NCI-H2107 (cell line): ENCODE measurements around the gene BCL2L13.
"Not testable (repeated sequence)": the region's sequence is repeated elsewhere in the genome, so short reads cannot be mapped to it uniquely, and the experiment has no call there.

Source experiments
- DNase-seq: peaks from one replicate; lab custom pipeline; 2025; lab: John Stamatoyannopoulos, UW

The BCL2L13 gene

DNA sequence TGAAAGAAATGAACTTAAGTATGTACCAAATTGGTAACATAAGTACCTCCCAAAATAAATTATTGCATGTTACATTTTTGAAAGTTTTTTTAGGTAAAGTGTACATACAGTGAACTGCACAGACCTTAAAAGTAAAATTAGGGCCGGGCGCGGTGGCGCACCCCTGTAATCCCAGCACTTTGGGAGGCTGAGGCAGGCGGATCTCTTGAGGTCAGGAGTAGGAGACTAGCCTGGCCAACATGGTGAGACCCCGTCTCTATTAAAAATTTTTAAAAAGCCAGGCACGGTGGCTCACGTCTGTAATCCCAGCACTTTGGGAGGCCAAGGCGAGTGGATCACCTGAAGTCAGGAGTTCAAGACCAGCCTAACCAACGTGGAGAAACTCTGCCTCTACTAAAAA is 1.7 kb upstream of the BCL2L13 start:
- not testable (repeated sequence) for DNase-seq

DNA sequence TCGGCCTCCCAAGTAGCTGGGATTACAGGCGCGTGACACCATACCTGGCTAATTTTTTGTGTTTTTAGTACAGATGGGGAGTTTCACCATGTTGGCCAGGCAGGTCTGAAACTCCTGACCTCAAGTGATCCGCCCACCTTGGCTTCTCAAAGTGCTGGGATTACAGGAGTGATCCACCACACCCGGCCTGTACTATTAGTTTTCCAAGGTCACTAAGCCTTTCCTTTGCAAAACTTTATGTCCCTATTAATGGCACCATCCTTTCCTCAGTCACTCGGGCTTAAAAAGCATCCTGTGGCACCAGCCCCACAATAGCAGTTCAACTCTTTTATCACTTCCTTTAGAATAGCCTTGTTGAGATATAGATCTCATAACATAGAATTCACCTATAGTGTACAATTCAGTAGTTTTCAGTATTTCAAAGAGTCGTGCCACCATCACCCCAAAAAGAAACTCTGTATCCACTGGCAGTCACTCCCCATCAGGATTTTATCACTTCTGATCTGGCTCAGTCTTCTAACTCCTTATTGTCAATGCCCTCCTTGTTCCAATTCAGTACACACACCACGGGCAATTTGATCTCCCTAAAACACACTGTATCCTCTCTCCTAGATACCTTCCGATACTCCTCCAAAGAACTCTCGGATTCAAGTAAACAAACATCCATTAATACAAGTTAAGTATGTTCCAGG is 921 bp upstream of the BCL2L13 start:
- DNase-seq = no peak

GRCh38 chr22:17638182-17638431 is 450 bp upstream of the BCL2L13 start:
- DNase-seq = peak; percentile 3

DNA sequence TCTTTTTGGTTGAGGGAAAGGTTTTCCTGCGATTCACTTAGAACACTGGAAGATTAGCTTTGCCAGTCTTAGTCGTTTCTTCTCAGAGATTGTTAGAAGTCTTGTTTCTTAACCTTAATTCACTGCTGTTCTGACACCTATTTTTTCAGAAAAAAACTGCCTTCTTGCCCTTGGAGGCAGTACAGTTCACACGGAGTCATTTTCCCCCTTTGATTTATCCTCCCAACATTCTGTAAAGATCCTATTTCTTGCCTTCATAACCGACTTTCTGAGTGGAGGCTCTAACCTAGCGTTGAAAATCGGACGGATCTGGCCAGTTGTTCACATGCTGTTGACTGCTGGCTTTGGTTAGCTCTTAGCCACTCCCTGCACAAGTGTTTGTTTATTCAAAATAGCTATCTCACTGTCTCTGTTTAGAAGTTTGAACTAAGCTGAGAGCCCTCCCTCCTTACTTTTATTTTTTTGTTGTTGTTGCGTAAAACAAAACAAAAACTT is 737 bp downstream of the BCL2L13 start:
- no peak for DNase-seq

DNA sequence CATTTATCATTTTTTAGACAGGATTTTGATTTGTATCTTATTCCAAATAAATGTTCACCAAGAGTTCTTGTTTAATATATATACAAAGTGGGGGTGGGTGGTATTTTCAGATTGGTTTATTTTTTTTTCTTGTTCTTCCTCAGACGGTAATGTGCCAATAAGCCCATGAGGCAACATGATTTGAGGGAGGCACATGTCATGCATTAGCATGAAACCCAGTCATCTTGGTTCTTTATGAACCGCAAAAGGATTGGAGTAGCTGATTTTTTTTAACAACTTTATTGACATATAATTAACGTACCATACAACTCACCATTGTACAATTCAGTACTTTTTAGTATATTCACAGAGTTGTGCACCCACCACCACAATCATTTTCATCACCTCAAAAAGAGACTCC is 2.7 kb downstream of the BCL2L13 start:
- DNase-seq = no peak

- not testable (repeated sequence) for DNase-seq
Observed at GRCh38 chr22:17642357-17642756, 3.8 kb downstream of the BCL2L13 start.

DNA sequence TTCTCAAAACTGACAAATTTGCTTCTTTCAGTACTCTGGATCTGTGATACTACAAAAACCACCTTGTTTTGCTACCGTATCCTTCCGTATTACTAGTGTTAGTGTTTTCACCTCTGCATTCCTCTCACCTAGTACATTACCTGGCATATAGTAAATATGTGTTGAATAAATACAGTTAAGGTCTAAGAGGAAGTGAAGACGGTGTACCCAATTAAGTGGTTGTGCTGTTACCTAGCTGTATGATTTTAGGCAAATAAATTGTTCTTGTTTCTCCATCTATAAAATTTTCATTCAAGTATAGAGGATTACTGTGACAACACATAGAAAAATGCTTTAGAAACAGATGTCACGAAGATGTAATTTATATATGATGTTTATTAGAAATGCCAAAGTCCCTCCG is 8.9 kb downstream of the BCL2L13 start:
- no peak for DNase-seq

DNA sequence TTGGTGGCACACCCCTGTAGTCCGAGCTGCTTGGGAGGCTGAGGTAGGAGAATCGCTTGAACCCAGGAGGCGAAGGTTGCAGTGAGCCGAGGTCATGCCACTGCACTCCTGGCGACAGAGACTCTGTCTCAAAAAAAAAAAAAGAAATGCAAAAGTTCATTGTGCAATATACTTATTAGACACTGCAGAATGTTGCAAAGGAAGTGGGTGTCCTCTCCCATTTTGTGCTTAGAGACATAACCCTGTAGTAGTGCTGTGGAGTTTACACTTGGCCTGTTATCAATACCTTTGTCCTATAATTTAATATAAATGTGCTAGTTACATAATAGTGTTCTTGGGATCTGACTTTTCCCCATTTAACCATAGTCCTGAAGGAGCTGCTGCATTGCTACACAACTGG is 9.4 kb downstream of the BCL2L13 start:
- DNase-seq = no peak

GRCh38 chr22:17648569-17648968 is 10.0 kb downstream of the BCL2L13 start:
- no peak for DNase-seq

DNA sequence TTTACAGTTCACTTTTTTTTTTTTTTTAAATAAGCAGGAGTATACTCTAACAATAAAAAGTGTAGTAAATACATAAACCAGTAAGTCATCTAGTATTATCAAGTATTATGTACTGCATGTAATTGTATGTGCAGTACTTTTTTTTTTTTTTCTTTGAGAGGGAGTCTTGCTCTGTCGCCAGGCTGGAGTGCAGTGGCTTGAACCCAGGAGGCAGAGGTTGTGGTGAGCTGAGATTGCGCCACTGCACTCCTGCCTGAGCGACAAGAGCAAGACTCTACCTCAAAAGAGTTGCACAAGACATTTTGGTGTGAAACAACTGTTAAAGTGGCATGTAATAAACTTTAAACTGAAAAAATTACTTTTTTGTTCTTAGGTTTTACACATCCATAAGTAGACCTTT is 16.7 kb downstream of the BCL2L13 start:
- no peak for DNase-seq

GRCh38 chr22:17656870-17657395 is 18.4 kb downstream of the BCL2L13 start:
- DNase-seq = no peak

DNA sequence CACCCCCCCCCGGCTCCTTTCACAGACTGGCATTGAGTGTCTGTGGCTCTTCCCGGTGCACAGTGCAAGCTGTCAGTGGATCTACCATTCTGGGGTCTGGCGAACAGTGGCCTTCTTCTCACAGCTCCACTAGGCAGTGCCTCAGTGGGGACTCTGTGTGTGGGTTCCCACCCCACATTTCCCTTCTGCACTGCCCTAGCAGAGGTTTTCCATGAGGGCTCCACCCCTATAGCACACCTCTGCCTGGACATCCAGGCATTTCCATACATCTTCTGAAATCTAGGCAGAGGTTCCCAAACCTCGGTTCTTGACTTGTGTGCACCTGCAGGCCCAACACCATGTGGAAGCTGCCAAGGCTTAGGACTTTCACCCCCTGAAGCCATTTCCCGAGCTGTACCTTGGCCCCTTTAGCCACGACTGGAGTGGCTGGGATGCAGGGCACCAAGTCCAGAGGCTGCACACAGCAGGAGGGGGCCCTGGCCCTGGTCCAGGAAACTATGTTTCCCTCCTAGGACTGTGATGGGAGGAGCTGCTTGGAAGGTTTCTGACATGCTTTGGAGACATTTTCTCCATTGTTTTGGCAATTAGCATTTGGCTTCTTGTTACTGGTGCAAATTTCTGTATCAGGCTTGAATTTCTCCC is 26.0 kb downstream of the BCL2L13 start:
- no peak for DNase-seq

DNA sequence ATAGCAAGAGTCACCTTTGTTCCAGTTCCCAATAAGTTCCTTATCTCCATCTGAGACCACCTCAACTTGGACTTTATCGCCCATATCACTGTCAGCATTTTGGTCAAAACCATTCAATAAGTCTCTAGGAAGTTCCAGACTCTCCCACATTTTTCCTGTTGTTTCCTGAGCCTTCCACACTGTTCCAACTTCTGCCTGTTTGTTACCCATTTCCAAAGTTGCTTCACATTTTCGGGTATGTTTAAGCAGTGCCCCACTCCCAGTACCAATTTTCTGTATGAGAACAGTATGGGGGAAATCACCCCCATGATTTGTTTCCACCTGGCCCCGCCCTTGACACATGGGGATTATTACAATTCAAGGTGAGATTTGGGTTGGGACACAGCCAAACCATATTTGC is 26.7 kb downstream of the BCL2L13 start:
- no peak for DNase-seq

- DNase-seq = no peak
Observed at GRCh38 chr22:17665854-17666253, 27.3 kb downstream of the BCL2L13 start.

- not testable (repeated sequence) for DNase-seq
Observed at GRCh38 chr22:17671521-17672092, 33.0 kb downstream of the BCL2L13 start.

GRCh38 chr22:17672417-17672991 is 33.9 kb downstream of the BCL2L13 start:
- DNase-seq = no peak

DNA sequence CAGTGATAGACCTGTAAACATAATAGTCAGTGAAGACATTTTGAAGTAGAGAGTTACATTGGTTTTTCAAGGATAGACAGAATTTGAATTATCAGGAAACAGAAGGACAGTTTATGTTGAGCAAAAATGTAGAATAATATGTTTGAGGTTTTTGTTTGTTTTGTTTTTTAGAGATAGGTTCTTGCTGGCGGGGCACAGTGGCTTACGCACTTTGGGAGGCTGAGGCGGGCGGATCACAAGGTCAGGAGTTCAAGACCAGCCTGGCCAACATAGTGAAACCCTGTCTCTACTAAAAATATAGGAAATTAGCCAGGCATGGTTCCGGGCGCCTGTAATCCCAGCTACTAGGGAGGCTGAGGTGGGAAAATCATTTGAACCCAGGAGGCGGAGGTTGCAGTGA is 35.6 kb downstream of the BCL2L13 start:
- DNase-seq = no peak

GRCh38 chr22:17675584-17675983 is 37.0 kb downstream of the BCL2L13 start:
- no peak for DNase-seq

- DNase-seq = no peak
Observed at GRCh38 chr22:17678817-17679385, 40.3 kb downstream of the BCL2L13 start.

- DNase-seq = no peak
Observed at GRCh38 chr22:17684245-17684644, 45.7 kb downstream of the BCL2L13 start.

- DNase-seq = no peak
Observed at GRCh38 chr22:17692841-17693240, 54.3 kb downstream of the BCL2L13 start.

- no peak for DNase-seq
Observed at GRCh38 chr22:17694193-17694592, 55.6 kb downstream of the BCL2L13 start.

- DNase-seq = no peak
Observed at GRCh38 chr22:17694752-17695151, 56.2 kb downstream of the BCL2L13 start.
